ENCODE measurements around the gene BRSK1.

- TF ChIP-seq TAF1 (IDR thresholded peaks at IDR 0.05; ENCODE audit: low read depth) (no peak), EZH2 (IDR thresholded peaks at IDR 0.05; ENCODE audit: borderline replicate concordance, insufficient read depth, low read length, poor library complexity, severe bottlenecking) (no peak), CTCF (IDR thresholded peaks at IDR 0.05; ENCODE audit: poor library complexity, severe bottlenecking) (no peak), POLR2AphosphoS5 (IDR thresholded peaks at IDR 0.05) (no peak), EP300 (conservative IDR thresholded peaks at IDR 0.05; ENCODE audit: poor library complexity, severe bottlenecking) (no peak)
- TF ChIP-seq, protein P1, sequence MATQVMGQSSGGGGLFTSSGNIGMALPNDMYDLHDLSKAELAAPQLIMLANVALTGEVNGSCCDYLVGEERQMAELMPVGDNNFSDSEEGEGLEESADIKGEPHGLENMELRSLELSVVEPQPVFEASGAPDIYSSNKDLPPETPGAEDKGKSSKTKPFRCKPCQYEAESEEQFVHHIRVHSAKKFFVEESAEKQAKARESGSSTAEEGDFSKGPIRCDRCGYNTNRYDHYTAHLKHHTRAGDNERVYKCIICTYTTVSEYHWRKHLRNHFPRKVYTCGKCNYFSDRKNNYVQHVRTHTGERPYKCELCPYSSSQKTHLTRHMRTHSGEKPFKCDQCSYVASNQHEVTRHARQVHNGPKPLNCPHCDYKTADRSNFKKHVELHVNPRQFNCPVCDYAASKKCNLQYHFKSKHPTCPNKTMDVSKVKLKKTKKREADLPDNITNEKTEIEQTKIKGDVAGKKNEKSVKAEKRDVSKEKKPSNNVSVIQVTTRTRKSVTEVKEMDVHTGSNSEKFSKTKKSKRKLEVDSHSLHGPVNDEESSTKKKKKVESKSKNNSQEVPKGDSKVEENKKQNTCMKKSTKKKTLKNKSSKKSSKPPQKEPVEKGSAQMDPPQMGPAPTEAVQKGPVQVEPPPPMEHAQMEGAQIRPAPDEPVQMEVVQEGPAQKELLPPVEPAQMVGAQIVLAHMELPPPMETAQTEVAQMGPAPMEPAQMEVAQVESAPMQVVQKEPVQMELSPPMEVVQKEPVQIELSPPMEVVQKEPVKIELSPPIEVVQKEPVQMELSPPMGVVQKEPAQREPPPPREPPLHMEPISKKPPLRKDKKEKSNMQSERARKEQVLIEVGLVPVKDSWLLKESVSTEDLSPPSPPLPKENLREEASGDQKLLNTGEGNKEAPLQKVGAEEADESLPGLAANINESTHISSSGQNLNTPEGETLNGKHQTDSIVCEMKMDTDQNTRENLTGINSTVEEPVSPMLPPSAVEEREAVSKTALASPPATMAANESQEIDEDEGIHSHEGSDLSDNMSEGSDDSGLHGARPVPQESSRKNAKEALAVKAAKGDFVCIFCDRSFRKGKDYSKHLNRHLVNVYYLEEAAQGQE (IDR thresholded peaks at IDR 0.05; ENCODE audit: borderline replicate concordance): no peak
These were observed 70.3 kb downstream of the BRSK1 start for GRCh38 chr19:55353803-55354697.

Measured in neural cell (in vitro differentiated cells).